ENCODE results near the gene TMEM127. TPM values are rescaled to one million over a fixed set of nuclear protein-coding genes. Genes with fewer than 3 reads are reported as not detected.
"Not testable (repeated sequence)": the region's sequence is repeated elsewhere in the genome, so short reads cannot be mapped to it uniquely, and the experiment has no call there.

The TMEM127 gene
- total and polyA plus RNA-seq, 5 donors, result 37.0 to 90.0 (median 82.7) TPM

- DNase-seq, result no peak
- 84% methylated on average over 9 of the region's 9 CpGs for WGBS
- H3K9me3 ChIP-seq (ENCODE audit: control insufficient read depth, low read length), result no peaks in the 10 kb centered on the region
- peaks cover 12% of the 10 kb centered on the region for H3K4me1 ChIP-seq (ENCODE audit: control insufficient read depth, insufficient read depth, low read length)
- peak overlapping the region; percentile 10 for H3K27ac ChIP-seq (ENCODE audit: low read length)
- no peak overlapping the region for H3K4me3 ChIP-seq (ENCODE audit: low read length)
- H3K27me3 ChIP-seq (ENCODE audit: control insufficient read depth, insufficient read depth), result no peaks in the 10 kb centered on the region
- ATAC-seq, result no peak
- intact Hi-C loops (cut with DNase I), result no loop called here
Observed at GRCh38 chr2:96240341-96241038, 25.3 kb downstream of the TMEM127 start.

- H3K27ac ChIP-seq (ENCODE audit: low read length), result no peak overlapping the region
- H3K27me3 ChIP-seq (ENCODE audit: control insufficient read depth, insufficient read depth), result no peaks in the 10 kb centered on the region
- ATAC-seq, result peak in 1 of 2 donors; percentile 20
- DNase-seq, result no peak
- H3K9me3 ChIP-seq (ENCODE audit: control insufficient read depth, low read length), result no peaks in the 10 kb centered on the region
- intact Hi-C loops (cut with DNase I), result no loop called here
- no peak overlapping the region for H3K4me3 ChIP-seq (ENCODE audit: low read length)
- peaks cover 12% of the 10 kb centered on the region for H3K4me1 ChIP-seq (ENCODE audit: control insufficient read depth, insufficient read depth, low read length)
- 67% methylated on average over 9 of the region's 9 CpGs for WGBS
Observed at GRCh38 chr2:96239745-96240264, 26.0 kb downstream of the TMEM127 start.

GRCh38 chr2:96239091-96239490 is 26.7 kb downstream of the TMEM127 start:
- intact Hi-C loops (cut with DNase I), result no loop called here
- Histone ChIP-seq H3K27ac (ENCODE audit: low read length) (no peak overlapping the region), H3K27me3 (ENCODE audit: control insufficient read depth, insufficient read depth) (no peaks in the 10 kb centered on the region), H3K4me3 (ENCODE audit: low read length) (no peak overlapping the region), H3K9me3 (ENCODE audit: control insufficient read depth, low read length) (no peaks in the 10 kb centered on the region), H3K4me1 (ENCODE audit: control insufficient read depth, insufficient read depth, low read length) (peaks cover 12% of the 10 kb centered on the region)
- WGBS, result 80% methylated on average over 3 of the region's 3 CpGs
- DNase-seq, result no peak
- ATAC-seq, result no peak

- Histone ChIP-seq H3K4me1 (ENCODE audit: control insufficient read depth, insufficient read depth, low read length) (peaks cover 12% of the 10 kb centered on the region), H3K27me3 (ENCODE audit: control insufficient read depth, insufficient read depth) (no peaks in the 10 kb centered on the region), H3K9me3 (ENCODE audit: control insufficient read depth, low read length) (no peaks in the 10 kb centered on the region), H3K27ac (ENCODE audit: low read length) (no peak overlapping the region), H3K4me3 (ENCODE audit: low read length) (no peak overlapping the region)
- DNase-seq, result no peak
- no peak for ATAC-seq
- intact Hi-C loops (cut with DNase I), result no loop called here
- 95% methylated on average over 3 of the region's 3 CpGs for WGBS
Observed at GRCh38 chr2:96238266-96238665, 27.5 kb downstream of the TMEM127 start.

GRCh38 chr2:96236882-96237281 is 28.9 kb downstream of the TMEM127 start:
- H3K27ac ChIP-seq (ENCODE audit: low read length), result no peak overlapping the region
- H3K27me3 ChIP-seq (ENCODE audit: control insufficient read depth, insufficient read depth), result no peaks in the 10 kb centered on the region
- ATAC-seq (no peak), DNase-seq (no peak)
- H3K9me3 ChIP-seq (ENCODE audit: control insufficient read depth, low read length), result no peaks in the 10 kb centered on the region
- intact Hi-C loops (cut with DNase I), result no loop called here
- no peak overlapping the region for H3K4me3 ChIP-seq (ENCODE audit: low read length)
- peaks cover 7% of the 10 kb centered on the region for H3K4me1 ChIP-seq (ENCODE audit: control insufficient read depth, insufficient read depth, low read length)
- 93% methylated on average over 1 of the region's 1 CpG for WGBS

- intact Hi-C loops (cut with DNase I), result no loop called here
- H3K27ac ChIP-seq (ENCODE audit: low read length), result no peak overlapping the region
- no peaks in the 10 kb centered on the region for H3K4me1 ChIP-seq (ENCODE audit: control insufficient read depth, insufficient read depth, low read length)
- H3K27me3 ChIP-seq (ENCODE audit: control insufficient read depth, insufficient read depth), result no peaks in the 10 kb centered on the region
- ATAC-seq (no peak), DNase-seq (no peak)
- H3K4me3 ChIP-seq (ENCODE audit: low read length), result no peak overlapping the region
- 83% methylated on average over 4 of the region's 4 CpGs for WGBS
- H3K9me3 ChIP-seq (ENCODE audit: control insufficient read depth, low read length), result no peaks in the 10 kb centered on the region
Observed at GRCh38 chr2:96233880-96234316, 31.9 kb downstream of the TMEM127 start.

GRCh38 chr2:96233436-96233835 is 32.4 kb downstream of the TMEM127 start:
- H3K27ac ChIP-seq (ENCODE audit: low read length), result no peak overlapping the region
- H3K4me1 ChIP-seq (ENCODE audit: control insufficient read depth, insufficient read depth, low read length), result no peaks in the 10 kb centered on the region
- no peaks in the 10 kb centered on the region for H3K27me3 ChIP-seq (ENCODE audit: control insufficient read depth, insufficient read depth)
- no peaks in the 10 kb centered on the region for H3K9me3 ChIP-seq (ENCODE audit: control insufficient read depth, low read length)
- ATAC-seq (no peak), DNase-seq (no peak)
- 94% methylated on average over 6 of the region's 6 CpGs for WGBS
- intact Hi-C loops (cut with DNase I), result no loop called here
- H3K4me3 ChIP-seq (ENCODE audit: low read length), result no peak overlapping the region

GRCh38 chr2:96231316-96231715 is 34.5 kb downstream of the TMEM127 start:
- intact Hi-C loops (cut with DNase I), result no loop called here
- H3K27me3 ChIP-seq (ENCODE audit: control insufficient read depth, insufficient read depth), result no peaks in the 10 kb centered on the region
- WGBS, result 97% methylated on average over 4 of the region's 4 CpGs
- H3K4me1 ChIP-seq (ENCODE audit: control insufficient read depth, insufficient read depth, low read length), result no peaks in the 10 kb centered on the region
- no peak for ATAC-seq
- no peak overlapping the region for H3K27ac ChIP-seq (ENCODE audit: low read length)
- DNase-seq, result no peak
- H3K4me3 ChIP-seq (ENCODE audit: low read length), result no peak overlapping the region
- H3K9me3 ChIP-seq (ENCODE audit: control insufficient read depth, low read length), result no peaks in the 10 kb centered on the region

- no peaks in the 10 kb centered on the region for H3K9me3 ChIP-seq (ENCODE audit: control insufficient read depth, low read length)
- DNase-seq (no peak), ATAC-seq (no peak)
- H3K4me3 ChIP-seq (ENCODE audit: low read length), result no peak overlapping the region
- 69% methylated on average over 3 of the region's 3 CpGs for WGBS
- no peak overlapping the region for H3K27ac ChIP-seq (ENCODE audit: low read length)
- H3K4me1 ChIP-seq (ENCODE audit: control insufficient read depth, insufficient read depth, low read length), result no peaks in the 10 kb centered on the region
- intact Hi-C loops (cut with DNase I), result no loop called here
- no peaks in the 10 kb centered on the region for H3K27me3 ChIP-seq (ENCODE audit: control insufficient read depth, insufficient read depth)
Observed at GRCh38 chr2:96225016-96225533, 40.7 kb downstream of the TMEM127 start.

GRCh38 chr2:96221106-96221505 is 44.7 kb downstream of the TMEM127 start:
- H3K27me3 ChIP-seq (ENCODE audit: control insufficient read depth, insufficient read depth); ATAC-seq; intact Hi-C loops (cut with DNase I); DNase-seq; H3K27ac ChIP-seq (ENCODE audit: low read length); H3K4me3 ChIP-seq (ENCODE audit: low read length); H3K4me1 ChIP-seq (ENCODE audit: control insufficient read depth, insufficient read depth, low read length); H3K9me3 ChIP-seq (ENCODE audit: control insufficient read depth, low read length): not testable (repeated sequence)
- 72% methylated on average over 1 of the region's 1 CpG for WGBS

- 85% methylated on average over 4 of the region's 4 CpGs for WGBS
- ATAC-seq; intact Hi-C loops (cut with DNase I); H3K27me3 ChIP-seq (ENCODE audit: control insufficient read depth, insufficient read depth); H3K4me1 ChIP-seq (ENCODE audit: control insufficient read depth, insufficient read depth, low read length); H3K4me3 ChIP-seq (ENCODE audit: low read length); H3K27ac ChIP-seq (ENCODE audit: low read length); H3K9me3 ChIP-seq (ENCODE audit: control insufficient read depth, low read length); DNase-seq: not testable (repeated sequence)
Observed at GRCh38 chr2:96219959-96220358, 45.8 kb downstream of the TMEM127 start.

Data from right cardiac atrium (tissue), 5 donors.